Upper lobe of left lung (tissue), 4 donors: Measurements from ENCODE around the gene TAF4.

ENCODE experiments used
- EP300 ChIP-seq, 4 donors: sonication (generic); formaldehyde crosslinking; IDR thresholded peaks; one replicate each; pipeline ENCODE4 v1.5.1; 2017; ENCODE audit warnings: antibody characterized with exemption in 4 of 4, control low read depth in 2 of 4
- TF ChIP-seq, protein P1 (sequence below), 6 experiments: fragments of 450-650 bp in 4 of 6; fragments of 200-600 bp in 2 of 6; sonication (generic) in 2 of 6; IDR thresholded peaks; one replicate each; pipeline ENCODE4 v1.5.1; 2016 to 2019; ENCODE audit warnings: antibody characterized with exemption in 6 of 6

DNA sequence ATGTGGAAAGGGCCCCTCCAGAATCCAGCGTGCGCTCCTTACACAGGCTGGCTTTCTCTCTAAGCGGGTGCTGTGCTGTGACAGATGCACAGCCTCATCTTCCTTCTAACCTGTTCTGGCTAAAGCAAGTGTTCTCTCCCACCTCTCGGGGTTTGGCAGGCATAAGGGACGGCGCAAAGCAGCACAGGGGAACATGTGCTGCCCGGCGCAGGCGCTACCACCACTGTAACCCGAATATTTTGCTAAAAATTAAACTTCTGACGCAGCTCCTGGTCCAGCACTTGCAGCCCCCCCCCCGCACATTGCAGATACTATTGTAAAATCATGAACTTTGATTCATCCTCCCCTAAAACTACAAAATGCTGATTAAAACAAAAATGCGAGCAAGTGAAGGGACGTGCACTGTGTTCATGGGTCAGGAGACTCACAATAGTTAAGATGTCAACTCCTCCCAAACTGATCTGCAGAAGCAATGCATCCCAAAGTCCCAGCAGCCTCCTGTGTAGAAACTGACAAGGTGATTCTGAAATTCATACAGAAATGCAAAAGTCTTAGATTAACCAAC lies 43.0 kb downstream of the TAF4 start:
- TF ChIP-seq, protein P1, sequence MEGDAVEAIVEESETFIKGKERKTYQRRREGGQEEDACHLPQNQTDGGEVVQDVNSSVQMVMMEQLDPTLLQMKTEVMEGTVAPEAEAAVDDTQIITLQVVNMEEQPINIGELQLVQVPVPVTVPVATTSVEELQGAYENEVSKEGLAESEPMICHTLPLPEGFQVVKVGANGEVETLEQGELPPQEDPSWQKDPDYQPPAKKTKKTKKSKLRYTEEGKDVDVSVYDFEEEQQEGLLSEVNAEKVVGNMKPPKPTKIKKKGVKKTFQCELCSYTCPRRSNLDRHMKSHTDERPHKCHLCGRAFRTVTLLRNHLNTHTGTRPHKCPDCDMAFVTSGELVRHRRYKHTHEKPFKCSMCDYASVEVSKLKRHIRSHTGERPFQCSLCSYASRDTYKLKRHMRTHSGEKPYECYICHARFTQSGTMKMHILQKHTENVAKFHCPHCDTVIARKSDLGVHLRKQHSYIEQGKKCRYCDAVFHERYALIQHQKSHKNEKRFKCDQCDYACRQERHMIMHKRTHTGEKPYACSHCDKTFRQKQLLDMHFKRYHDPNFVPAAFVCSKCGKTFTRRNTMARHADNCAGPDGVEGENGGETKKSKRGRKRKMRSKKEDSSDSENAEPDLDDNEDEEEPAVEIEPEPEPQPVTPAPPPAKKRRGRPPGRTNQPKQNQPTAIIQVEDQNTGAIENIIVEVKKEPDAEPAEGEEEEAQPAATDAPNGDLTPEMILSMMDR (IDR thresholded peaks at IDR 0.05): no peak
- TF ChIP-seq EP300 (IDR thresholded peaks at IDR 0.05): no peak
